GM19099 (cell line): ENCODE results near the gene E2F4.

Source experiments
- POLR2A ChIP-seq: IDR thresholded peaks from 3 replicates; pipeline ENCODE4 v1.6.1; 2011; ENCODE audit warnings: low read depth; ENCODE audit not compliant: insufficient read length; ENCODE audit errors: extremely low read depth

Gene E2F4

GRCh38 chr16:67238806-67239470, 47.0 kb downstream of the E2F4 start:
- no peak for TF ChIP-seq POLR2A

GRCh38 chr16:67240506-67240905, 48.6 kb downstream of the E2F4 start:
- TF ChIP-seq POLR2A, result no peak

GRCh38 chr16:67241008-67241900, 49.3 kb downstream of the E2F4 start:
- TF ChIP-seq POLR2A, result no peak

- no peak for TF ChIP-seq POLR2A
Measured at GRCh38 chr16:67242138-67242730, 50.3 kb downstream of the E2F4 start.

- TF ChIP-seq POLR2A, result no peak
Measured at GRCh38 chr16:67243481-67243880, 51.5 kb downstream of the E2F4 start.

- peak; percentile 74 for TF ChIP-seq POLR2A
Measured at GRCh38 chr16:67244387-67245185, 52.6 kb downstream of the E2F4 start.

- TF ChIP-seq POLR2A, result no peak
Measured at GRCh38 chr16:67245186-67245585, 53.2 kb downstream of the E2F4 start.

- no peak for TF ChIP-seq POLR2A
Measured at GRCh38 chr16:67245674-67246080, 53.7 kb downstream of the E2F4 start.

GRCh38 chr16:67246081-67246755, 54.3 kb downstream of the E2F4 start:
- peak; percentile 55 for TF ChIP-seq POLR2A

GRCh38 chr16:67246756-67247191, 54.8 kb downstream of the E2F4 start:
- no peak for TF ChIP-seq POLR2A

GRCh38 chr16:67247192-67248072, 55.5 kb downstream of the E2F4 start, which contains the start of gene FHOD1:
Gene FHOD1, minus strand, starts transcription at chr16:67247481. Its CDS starts 71 bp downstream, at chr16:67247410.
- TF ChIP-seq POLR2A, result peak; percentile 78

- TF ChIP-seq POLR2A, result no peak
Measured at GRCh38 chr16:67248073-67248400, 56.1 kb downstream of the E2F4 start.
